Progenitor cell of endocrine pancreas (in vitro differentiated cells): ENCODE results near the gene PIK3R5. TPM values are rescaled to one million over a fixed set of nuclear protein-coding genes. Genes with fewer than 3 reads are reported as not detected.
A peak's percentile ranks its signal among the peaks of the same experiment; 100 is the strongest.

Experiments
- DNase-seq: peaks from one replicate; pipeline ENCODE4 v3.0.0; 2021; ENCODE audit warnings: low spot score; ENCODE audit not compliant: unreplicated experiment
- H3K27ac Mint-ChIP-seq: 2 replicates; pipeline ENCODE4 v1.8.0; 2021; ENCODE audit warnings: mild to moderate bottlenecking, moderate library complexity, mixed read lengths
- H3K27me3 Mint-ChIP-seq: 2 replicates; pipeline ENCODE4 v1.8.0; 2021; ENCODE audit warnings: mixed read lengths
- H3K36me3 Mint-ChIP-seq: 2 replicates; pipeline ENCODE4 v1.8.0; 2022; ENCODE audit warnings: mixed read lengths; ENCODE audit not compliant: insufficient read depth
- H3K4me1 Mint-ChIP-seq: 2 replicates; pipeline ENCODE4 v1.8.0; 2021; ENCODE audit warnings: low read depth, mixed read lengths
- H3K4me3 Mint-ChIP-seq: 2 replicates; pipeline ENCODE4 v1.8.0; 2021; ENCODE audit warnings: low read depth, mild to moderate bottlenecking, moderate library complexity, mixed read lengths
- H3K9me3 Mint-ChIP-seq: 2 replicates; pipeline ENCODE4 v1.8.0; 2021; ENCODE audit warnings: low read depth, mixed read lengths
- total RNA-seq: library from RNA; stranded (reverse); gene quantifications from 2 replicates; pipeline ENCODE4 v1.2.1, GENCODE V29; 2021
- TF ChIP-seq, protein P1 (sequence below): fragments of 200-600 bp; sonication (generic); IDR thresholded peaks from one replicate; pipeline ENCODE4 v1.5.0; 2021; ENCODE audit warnings: antibody characterized with exemption, mild to moderate bottlenecking; ENCODE audit not compliant: unreplicated experiment

The PIK3R5 gene
- total RNA-seq, 1 donor from 2014 or later = 0.50 TPM

DNA sequence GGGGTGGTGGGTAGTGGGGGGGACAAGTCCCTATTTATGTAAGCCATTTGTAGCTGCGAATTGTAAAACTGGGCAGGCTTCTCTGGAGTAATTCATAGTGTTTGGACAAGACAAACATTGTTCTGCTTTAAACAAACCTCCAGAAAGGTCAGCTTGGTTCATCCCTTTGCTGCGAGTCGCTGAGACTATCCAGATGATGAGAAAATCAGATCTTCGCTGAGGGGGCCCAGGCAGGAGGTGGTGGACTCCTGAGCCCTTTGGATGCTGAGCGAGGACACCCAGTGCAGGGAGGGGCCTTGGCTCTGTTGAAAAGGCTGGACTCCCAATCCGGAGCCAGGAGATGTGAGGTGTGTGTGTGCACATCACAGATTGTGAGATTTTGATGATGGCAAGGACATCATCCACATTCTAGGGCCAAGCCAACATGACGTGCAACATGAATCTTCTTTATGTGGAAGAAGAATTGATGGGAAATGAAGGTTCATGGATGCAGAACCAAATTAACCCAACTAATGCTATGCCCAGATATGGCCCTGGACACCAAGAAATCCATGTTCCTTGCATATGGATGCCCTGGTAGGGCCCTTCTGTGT is 40.8 kb upstream of the PIK3R5 start:
- peaks cover 1% of the 10 kb centered on the region for H3K9me3 Mint-ChIP-seq

DNA sequence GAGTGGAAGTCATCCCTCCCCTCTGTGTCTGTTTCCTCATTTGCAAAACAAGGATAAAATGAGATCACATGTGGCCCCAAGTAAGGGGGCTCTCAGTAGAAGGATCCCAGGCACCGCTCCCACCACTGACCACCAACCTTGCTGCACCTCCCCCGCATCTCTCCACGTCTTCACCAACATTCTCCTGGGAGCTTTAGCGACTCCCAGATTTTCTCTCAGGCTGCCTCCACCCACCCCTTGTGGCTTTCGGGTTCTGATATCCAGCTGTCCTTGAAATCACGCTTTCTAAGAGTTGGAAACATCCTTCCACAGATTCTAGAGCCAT is 39.4 kb upstream of the PIK3R5 start:
- H3K36me3 Mint-ChIP-seq = no peaks in the 10 kb centered on the region
- no peaks in the 10 kb centered on the region for H3K9me3 Mint-ChIP-seq
- no peak overlapping the region for H3K4me3 Mint-ChIP-seq
- no peak overlapping the region for H3K27ac Mint-ChIP-seq
- H3K27me3 Mint-ChIP-seq = peaks cover 85% of the 10 kb centered on the region
- H3K4me1 Mint-ChIP-seq = peaks cover 7% of the 10 kb centered on the region
- TF ChIP-seq, protein P1, sequence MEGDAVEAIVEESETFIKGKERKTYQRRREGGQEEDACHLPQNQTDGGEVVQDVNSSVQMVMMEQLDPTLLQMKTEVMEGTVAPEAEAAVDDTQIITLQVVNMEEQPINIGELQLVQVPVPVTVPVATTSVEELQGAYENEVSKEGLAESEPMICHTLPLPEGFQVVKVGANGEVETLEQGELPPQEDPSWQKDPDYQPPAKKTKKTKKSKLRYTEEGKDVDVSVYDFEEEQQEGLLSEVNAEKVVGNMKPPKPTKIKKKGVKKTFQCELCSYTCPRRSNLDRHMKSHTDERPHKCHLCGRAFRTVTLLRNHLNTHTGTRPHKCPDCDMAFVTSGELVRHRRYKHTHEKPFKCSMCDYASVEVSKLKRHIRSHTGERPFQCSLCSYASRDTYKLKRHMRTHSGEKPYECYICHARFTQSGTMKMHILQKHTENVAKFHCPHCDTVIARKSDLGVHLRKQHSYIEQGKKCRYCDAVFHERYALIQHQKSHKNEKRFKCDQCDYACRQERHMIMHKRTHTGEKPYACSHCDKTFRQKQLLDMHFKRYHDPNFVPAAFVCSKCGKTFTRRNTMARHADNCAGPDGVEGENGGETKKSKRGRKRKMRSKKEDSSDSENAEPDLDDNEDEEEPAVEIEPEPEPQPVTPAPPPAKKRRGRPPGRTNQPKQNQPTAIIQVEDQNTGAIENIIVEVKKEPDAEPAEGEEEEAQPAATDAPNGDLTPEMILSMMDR = no peak
- no peak for DNase-seq

More for the DNA sequence above, 40.8 kb upstream of the PIK3R5 start:
- TF ChIP-seq, protein P1 = no peak
- no peak overlapping the region for H3K27ac Mint-ChIP-seq
- H3K36me3 Mint-ChIP-seq = no peaks in the 10 kb centered on the region
- H3K4me1 Mint-ChIP-seq = peaks cover 7% of the 10 kb centered on the region
- no peak overlapping the region for H3K4me3 Mint-ChIP-seq
- peaks cover 89% of the 10 kb centered on the region for H3K27me3 Mint-ChIP-seq
- DNase-seq = no peak

DNA sequence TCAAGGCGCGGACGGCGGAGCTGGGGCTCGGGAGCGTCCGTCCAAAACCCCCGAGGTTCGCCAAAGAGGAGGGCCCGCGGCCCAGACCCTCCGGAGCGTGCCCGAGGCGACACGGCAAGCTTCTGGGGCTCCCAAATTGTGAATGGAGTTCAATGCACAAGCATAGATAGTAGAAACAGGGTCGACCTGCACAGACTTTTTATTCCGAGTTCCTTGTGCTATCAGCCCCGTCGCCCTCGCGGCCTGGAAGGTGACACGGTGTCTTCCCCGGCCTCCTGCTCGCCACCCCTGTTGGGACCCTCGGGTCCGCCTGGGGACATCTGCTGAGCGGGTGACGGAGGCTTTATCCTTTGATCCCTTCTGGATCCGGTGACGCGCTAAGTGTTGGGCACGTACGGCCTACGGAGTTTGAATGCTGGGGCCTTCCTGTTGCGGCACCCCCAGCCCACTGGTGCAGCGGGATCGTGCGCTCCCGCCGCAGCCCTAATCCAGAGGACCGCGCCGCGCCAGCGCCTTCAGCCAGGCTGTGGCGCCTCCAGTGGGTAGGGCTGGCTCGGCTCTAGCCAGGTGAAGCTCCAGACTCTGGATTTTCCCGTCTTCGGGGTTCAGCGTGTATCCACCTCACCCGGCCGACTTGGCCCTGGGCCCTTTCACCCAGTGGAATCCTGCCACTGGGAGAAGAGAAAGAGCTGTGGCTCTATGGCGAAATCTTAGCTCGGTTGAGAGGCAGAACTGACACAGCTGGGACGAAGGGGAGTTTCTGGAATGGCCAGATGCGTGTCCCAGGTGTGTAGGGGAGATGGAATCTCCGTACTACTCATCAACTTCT is 38.8 kb upstream of the PIK3R5 start:
- H3K27ac Mint-ChIP-seq = no peak overlapping the region
- H3K36me3 Mint-ChIP-seq = no peaks in the 10 kb centered on the region
- no peaks in the 10 kb centered on the region for H3K9me3 Mint-ChIP-seq
- DNase-seq = no peak
- H3K4me1 Mint-ChIP-seq = peaks cover 7% of the 10 kb centered on the region
- H3K27me3 Mint-ChIP-seq = peaks cover 80% of the 10 kb centered on the region
- peak overlapping the region; percentile 71 for H3K4me3 Mint-ChIP-seq
- TF ChIP-seq, protein P1 = peak; percentile 51

DNA sequence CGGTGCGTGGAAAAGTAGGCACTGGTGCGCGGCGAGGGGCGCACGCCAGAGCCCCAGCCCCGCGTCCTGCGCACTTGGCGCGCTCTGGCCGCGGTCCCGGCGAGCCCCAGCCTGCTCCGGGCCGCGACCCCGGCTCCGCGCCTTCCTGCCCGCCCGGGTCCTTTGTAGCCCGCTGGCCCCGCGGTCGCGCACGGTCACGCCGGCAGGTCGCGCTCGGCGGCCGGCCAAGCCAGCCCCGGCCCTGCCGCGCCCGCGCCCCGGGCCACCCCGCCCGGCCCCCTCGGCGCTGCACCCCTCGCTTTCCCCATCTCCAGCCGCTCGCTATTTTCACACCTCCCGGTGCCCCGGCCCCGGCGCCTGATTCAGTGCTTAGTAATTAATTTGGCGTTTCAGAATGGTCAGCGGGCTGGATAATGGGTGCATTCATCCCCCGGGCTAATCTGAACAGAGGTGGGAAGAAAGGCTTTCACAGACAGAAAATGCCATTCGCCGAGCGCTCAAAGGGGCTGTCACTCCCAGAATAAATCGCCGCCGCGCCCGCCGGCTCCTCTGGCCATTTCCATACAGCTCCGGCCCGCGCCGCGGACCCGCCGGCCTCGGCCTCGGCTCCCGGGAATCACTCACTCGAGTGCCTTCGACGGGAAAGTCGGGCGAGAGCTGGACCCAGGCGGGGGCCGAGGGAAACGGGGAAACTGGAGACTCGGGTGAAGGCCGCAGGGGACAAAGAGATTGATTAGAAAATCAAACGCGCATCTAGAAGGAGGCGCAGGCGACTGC is 38.0 kb upstream of the PIK3R5 start:
- DNase-seq = peak; percentile 22
- Mint-ChIP-seq H3K4me1 (peaks cover 7% of the 10 kb centered on the region), H3K4me3 (peak overlapping the region; percentile 71), H3K27me3 (peaks cover 78% of the 10 kb centered on the region), H3K27ac (no peak overlapping the region), H3K36me3 (no peaks in the 10 kb centered on the region), H3K9me3 (no peaks in the 10 kb centered on the region)
- TF ChIP-seq, protein P1 = no peak

DNA sequence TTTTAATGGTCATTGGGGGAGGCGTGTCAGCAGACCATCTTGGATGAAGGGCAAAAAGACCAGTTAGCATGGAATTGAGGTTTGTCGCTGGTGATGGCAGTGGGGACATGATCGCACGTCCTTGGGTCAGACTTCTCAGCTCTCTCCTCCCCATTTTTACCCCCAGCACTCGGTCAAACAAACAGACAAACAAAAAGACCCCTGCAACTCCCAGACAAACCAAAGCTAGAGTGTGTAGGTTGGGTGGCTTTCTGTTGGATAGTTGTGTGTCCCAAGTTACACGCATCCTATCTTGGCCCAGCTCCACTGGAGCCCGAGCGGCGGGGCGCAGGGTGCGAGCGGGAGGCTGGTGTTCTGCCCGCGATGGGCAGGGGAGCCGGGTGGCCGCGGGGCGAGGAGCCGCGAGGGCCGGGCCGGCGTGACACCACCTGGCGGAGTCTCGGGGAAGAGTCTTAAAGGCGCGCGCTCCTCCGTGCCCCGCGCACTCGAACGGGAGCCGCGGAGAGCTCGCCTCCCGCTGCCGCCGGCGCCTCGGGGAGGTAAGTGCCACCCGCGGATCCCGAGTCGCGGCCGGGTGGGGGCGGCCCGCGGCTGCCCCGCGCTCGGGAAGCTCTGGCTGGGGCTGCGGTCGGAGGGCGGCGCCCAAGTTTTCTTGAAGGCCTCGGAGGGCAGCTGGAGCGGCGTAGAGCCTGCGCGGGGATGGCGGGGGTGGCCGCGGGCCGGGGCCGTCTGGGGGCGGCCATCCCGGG is 37.3 kb upstream of the PIK3R5 start:
- Mint-ChIP-seq H3K27ac (no peak overlapping the region), H3K9me3 (no peaks in the 10 kb centered on the region), H3K36me3 (no peaks in the 10 kb centered on the region), H3K4me3 (peak overlapping the region; percentile 54), H3K4me1 (peaks cover 7% of the 10 kb centered on the region), H3K27me3 (peaks cover 76% of the 10 kb centered on the region)
- DNase-seq = peak; percentile 47
- TF ChIP-seq, protein P1 = peak; percentile 54
